HG03354 (cell line): ENCODE results near the gene FTO.

Experiments used
- ATAC-seq: cut with Tn5 transposase; IDR thresholded peaks from one replicate; pipeline ENCODE4 v1.9.1; 2021; ENCODE audit warnings: mild to moderate bottlenecking; ENCODE audit not compliant: unreplicated experiment, poor library complexity, severe bottlenecking

Gene FTO

DNA sequence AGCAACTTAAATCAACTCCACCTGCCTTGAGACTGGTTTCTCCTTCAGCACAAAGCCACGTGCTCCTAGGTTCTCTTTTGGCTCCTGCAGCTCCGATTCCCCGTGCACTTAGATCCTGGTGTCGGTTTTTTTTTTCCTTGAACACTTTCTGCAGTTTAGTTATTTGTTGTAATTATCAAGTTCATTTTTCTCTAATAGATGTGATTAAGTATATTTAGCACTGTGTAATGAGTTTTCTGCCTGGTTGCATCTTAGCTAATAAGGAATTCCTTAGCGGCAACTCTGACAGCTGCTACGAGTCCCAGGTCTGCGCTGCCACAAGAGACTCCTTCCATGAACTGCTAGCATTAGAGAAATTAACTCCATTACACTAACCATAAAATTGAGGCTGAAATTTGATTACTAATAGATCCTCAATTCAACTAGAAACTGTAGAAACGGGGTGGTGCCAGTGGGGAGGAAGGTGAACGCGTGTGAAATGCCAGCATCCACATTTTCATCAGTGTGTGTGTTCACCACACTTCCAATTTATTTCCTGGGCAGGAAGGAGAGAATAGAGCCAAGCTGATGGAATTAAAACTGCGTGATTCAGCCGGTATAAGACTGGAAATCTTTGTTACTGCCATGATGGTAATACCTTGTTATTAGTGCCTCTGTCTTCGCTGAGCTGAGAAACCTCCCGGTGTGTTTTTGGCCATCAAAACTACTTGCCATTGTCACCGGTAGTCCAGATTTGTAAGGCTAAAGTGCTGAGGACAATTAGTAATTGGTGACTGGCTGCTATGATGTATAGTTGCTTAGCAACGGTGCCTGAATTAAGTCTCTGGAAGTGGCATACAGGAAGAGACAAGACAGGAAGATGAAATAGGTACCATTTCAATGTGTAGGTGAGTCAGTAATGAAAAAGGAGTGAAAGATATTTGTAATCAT lies 350.2 kb downstream of the FTO start:
- no peak for ATAC-seq

GRCh38 chr16:54055191-54055590 lies 351.2 kb downstream of the FTO start:
- ATAC-seq, result no peak

DNA sequence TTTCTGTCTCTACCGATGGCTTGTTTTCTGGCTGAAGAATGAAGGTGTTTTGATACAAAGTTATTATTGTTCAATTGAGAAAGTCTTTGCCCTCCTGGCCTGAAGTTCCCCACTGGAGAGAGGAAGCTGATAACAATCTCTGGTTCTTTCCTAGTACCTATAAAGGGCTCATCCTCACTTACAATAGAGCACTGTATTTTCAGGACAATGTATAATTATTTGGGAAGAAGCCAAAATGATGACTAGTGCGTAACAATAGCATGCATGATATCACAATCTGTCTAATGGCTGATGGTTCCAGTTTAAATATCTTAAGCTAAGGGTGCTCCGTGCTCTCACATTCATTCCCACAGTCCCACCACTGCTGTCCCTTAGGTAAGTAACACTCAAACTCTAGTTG lies 351.9 kb downstream of the FTO start:
- ATAC-seq, result no peak

DNA sequence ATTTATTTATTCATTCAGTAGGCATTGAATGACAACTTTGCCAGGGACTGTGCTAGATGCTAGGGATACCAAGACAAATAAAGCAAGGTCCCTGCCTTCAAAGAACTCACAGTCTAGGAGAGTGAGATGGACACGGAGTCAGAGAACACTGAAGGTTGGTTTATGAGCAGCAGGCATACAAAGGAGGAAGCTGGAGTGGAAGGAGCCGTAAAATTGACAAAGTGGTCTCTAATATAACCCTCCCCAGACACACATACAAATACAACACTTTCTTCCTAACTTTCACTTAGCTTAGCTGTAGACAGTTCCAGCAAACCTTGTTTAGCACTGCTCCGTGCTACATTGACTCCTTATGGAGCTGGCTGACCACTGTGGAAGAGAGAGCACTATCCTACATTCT lies 353.0 kb downstream of the FTO start:
- no peak for ATAC-seq

GRCh38 chr16:54059319-54059718 lies 355.4 kb downstream of the FTO start:
- ATAC-seq, result no peak

GRCh38 chr16:54060599-54061421 lies 356.9 kb downstream of the FTO start:
- ATAC-seq, result no peak

DNA sequence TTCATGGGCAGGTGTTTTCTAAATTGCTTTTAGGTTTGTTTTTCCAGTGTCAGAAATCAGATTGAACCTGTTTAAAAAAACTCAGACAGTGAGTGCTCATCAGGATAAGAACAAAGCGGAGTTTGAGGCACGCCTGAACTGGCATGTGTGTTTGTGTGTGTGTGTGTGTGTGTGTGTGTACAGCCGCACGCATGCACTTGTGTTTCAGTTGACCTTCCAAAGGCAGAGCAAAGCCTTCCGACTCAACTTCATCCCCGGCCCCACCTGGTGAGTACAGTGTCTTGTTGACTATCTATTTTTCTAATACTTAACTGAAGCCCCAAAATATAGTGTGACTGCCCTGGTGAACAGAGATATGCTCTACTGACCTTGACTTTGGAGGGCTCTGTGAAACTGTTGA lies 357.5 kb downstream of the FTO start:
- ATAC-seq, result no peak

- ATAC-seq, result no peak
These were observed 358.7 kb downstream of the FTO start for GRCh38 chr16:54062361-54063278.

GRCh38 chr16:54063279-54063773 lies 359.4 kb downstream of the FTO start:
- no peak for ATAC-seq

DNA sequence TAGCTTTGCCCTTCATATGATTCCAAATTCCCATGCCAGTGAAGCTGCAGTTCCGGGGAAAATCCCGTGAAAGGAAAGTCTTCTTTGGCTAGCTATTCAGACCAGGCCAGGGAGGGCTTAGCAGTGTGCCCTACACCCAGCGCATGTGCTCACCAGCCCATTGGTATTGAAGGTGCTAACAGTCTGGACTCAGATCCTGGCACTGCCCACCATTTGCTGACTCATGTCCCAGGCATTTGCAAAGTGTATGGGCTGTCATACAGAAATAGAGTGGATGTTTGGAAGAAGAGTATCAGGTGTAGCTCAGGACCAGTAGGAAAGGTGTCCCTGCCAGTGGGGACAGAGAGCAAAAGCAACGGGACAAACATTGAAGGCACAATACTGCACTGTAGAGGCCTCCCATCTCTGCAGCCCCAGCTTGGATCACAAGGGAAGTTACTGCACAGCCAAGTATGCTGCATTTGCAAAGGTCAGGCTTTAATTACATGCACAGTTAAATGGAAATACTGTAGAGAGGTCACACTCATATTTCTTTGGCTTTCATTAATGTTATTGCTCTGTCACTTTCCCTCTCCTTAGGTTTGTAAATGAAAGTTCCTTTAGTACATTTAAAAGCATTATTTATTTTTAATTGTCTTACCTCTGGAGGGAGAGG lies 362.6 kb downstream of the FTO start:
- no peak for ATAC-seq

DNA sequence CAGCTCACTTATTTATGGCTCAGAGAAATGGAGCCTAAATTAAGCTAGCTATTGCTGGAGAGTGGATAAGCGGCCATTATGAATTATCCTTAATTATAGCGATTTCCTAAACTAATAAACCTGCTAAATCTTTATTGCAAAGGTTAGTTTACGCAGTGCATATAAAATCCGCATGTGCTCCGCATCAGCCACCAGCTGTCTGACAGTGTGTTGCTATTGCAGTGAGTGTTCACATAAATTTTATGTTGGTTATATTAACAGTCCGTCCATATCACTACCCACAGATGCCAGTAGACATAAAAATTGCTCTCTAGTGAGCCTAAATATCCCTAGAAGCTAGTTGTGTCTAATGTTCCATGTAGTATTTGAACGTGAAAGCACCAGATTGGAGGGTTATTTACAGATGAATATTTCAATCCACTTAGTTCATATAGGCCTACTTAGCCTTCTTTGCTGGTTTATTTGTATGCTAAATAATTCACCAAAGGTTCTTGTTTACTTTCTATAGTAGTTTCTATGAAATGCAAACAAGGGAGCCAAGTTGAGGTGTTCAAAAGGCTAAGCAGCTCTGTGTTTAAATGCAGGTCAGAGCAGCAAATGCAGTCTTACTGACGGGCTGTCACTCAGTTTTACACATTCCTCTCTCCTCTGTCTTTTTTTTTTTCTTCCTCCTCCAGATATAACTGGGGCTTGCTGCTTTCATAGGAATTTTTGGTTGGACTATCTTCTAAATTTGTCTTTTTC lies 363.5 kb downstream of the FTO start:
- ATAC-seq, result no peak

- ATAC-seq, result no peak
These were observed 364.3 kb downstream of the FTO start for GRCh38 chr16:54068212-54068611.

- ATAC-seq, result no peak
These were observed 365.8 kb downstream of the FTO start for GRCh38 chr16:54069601-54070239.

DNA sequence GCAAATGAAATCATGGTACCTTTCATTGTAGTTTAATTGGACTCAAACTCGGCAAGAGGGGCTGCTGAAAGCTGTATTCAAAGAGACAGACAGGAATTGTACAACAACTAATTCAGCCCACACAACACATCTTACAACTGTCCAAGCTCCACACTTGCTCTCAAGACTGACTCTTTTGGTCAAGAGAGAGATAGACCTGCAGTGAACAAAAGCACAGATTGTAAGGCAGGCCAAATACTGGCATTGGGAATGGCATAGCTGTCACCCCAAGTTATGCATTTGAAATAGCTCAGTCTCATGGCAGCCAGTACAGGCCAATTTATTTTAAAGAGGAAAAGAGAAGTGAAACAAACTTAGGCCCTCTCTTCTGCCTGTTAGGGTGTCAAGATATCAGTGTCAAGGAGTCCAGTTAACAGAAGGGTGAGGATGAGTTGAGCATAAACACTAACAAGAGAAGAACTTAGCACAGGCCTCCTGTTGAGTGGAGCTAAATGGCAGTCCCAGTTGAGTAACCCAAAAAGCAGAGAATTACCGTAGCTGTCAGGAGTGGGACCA lies 366.9 kb downstream of the FTO start:
- no peak for ATAC-seq

DNA sequence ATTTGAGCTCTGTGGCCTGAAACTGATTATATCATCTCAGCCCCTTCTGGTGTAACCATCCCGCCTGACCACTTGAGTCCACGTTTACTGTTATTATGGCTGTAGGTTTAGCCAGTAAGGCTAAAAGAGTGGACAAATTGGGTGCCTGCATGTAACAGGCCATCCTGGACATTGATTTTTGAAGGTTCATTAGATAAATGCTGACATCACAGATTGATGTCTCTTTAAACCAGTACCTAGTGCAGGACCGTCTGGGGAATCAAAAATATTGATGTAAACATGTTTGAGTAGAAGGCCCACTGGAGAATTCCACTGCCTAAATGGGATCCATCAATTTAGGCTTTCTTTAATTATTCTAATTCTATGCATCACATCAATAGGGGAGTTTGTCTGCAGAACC lies 367.6 kb downstream of the FTO start:
- ATAC-seq, result no peak

DNA sequence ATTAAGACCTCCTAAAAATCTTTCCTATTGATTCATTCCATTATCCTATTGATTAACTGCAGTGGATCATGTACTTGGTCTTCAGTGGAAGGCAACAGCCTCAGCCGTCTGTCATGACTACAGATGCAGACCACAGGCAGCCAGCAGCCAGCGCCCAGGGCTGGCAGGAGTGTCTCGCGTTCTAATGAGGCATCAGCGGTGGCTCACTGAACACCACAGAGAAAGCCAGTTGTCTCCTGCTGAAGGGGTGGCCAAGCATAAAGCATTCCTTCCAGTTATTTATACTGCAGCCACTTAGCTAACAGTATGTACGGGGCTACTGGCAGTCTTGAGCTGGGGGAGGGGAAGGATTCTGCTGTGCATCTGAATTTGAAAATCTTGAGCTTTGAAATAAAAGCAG lies 368.3 kb downstream of the FTO start:
- ATAC-seq, result no peak

- ATAC-seq, result no peak
These were observed 369.4 kb downstream of the FTO start for GRCh38 chr16:54073356-54073755.

DNA sequence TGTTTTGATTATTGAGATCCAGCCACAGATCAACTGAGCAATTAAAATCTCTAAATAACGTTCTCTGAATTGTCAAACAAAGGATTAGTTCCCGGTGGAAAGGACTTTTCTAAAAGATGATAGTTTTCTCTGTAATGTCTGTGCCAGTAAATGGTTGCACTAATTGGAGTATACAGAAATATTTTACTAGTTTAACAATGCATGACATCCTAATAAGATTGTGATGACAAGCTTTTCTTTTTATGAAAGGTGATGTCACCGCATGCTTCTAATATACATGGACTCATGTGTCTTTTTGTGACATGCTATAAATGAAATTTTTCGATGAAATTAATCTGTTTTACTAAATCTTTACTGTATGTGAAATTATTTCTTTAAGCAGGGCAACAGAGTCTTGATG lies 371.5 kb downstream of the FTO start:
- ATAC-seq, result no peak
